Endothelial cell of umbilical vein (primary cell): ENCODE data around the gene SERPINF2. TPM values are rescaled to one million over a fixed set of nuclear protein-coding genes. Genes with fewer than 3 reads are reported as not detected.

Experiments used
- BruUV-seq: library from RNA; stranded (reverse); fragments of 400-500 nt; replicated peaks from 2 replicates; lab custom pipeline; 2021; lab: Mats Ljungman, UMichigan
- CTCF ChIA-PET: fragments of 300-600, 350-600 bp; sonication (Branson Sonifier 250); formaldehyde crosslinking; loops from one replicate; lab custom pipeline; 2021; ENCODE audit warnings: antibody characterized with exemption, inconsistent platforms; lab: Charles Lee
- POLR2A ChIA-PET: fragments of 300-600, 350-600 bp; sonication (Branson Sonifier 250); formaldehyde crosslinking; loops from one replicate; lab custom pipeline; 2021; ENCODE audit warnings: antibody characterized with exemption, inconsistent platforms; lab: Charles Lee
- DNase-seq: peaks from one replicate; pipeline ENCODE4 v3.0.0-alpha.2; 2011; ENCODE audit warnings: low read depth, low spot score
- FAIRE-seq: peaks from 2 replicates; lab custom pipeline; 2011; peaks lifted over from hg19 to GRCh38; lab: Jason Lieb, UNC
- H2AFZ ChIP-seq: 2 replicates; pipeline ENCODE4 v1.6.0; 2012; ENCODE audit warnings: low read depth, low read length, control low read depth, inconsistent platforms
- H3K27ac ChIP-seq: 2 replicates; pipeline ENCODE4 v1.5.1; 2011; ENCODE audit warnings: low read depth, mild to moderate bottlenecking, control low read depth, low read length, moderate library complexity; ENCODE audit not compliant: insufficient read depth
- H3K27me3 ChIP-seq, 2 experiments: 2 replicates each; pipeline versions ENCODE4 v1.6.0 to v1.6.1; 2011; ENCODE audit warnings: low read length in 2 of 2, mixed read lengths in 1 of 2; ENCODE audit not compliant: control insufficient read depth in 2 of 2, insufficient read depth in 2 of 2
- H3K36me3 ChIP-seq, 2 experiments: 2 replicates in 1 of 2; 3 replicates in 1 of 2; pipeline ENCODE4 v1.5.1; 2011; ENCODE audit warnings: low read length in 2 of 2, mild to moderate bottlenecking in 1 of 2, moderate library complexity in 1 of 2; ENCODE audit not compliant: control insufficient read depth in 2 of 2, insufficient read depth in 2 of 2; ENCODE audit errors: extremely low read depth in 1 of 2
- H3K4me1 ChIP-seq: 3 replicates; pipeline ENCODE4 v1.5.1; 2011; ENCODE audit warnings: mild to moderate bottlenecking, low read length; ENCODE audit not compliant: control insufficient read depth, insufficient read depth; ENCODE audit errors: extremely low read depth
- H3K4me2 ChIP-seq: 2 replicates; pipeline ENCODE4 v1.6.1; 2011; ENCODE audit warnings: low read length, control low read depth, mixed read lengths; ENCODE audit not compliant: insufficient read depth
- H3K4me3 ChIP-seq, 3 experiments: fragments of 200-600 bp in 1 of 3; sonication (generic), shearing (Covaris generic) in 1 of 3; replicated peaks in 1 of 3; 2 replicates each; pipeline ENCODE4 v1.5.1; 2011 to 2016; ENCODE audit warnings: control low read depth in 3 of 3, low read length in 3 of 3, mild to moderate bottlenecking in 2 of 3, inconsistent platforms in 1 of 3, low read depth in 1 of 3, moderate library complexity in 1 of 3; ENCODE audit not compliant: insufficient read depth in 1 of 3
- H3K79me2 ChIP-seq: 2 replicates; pipeline ENCODE4 v1.6.0; 2012; ENCODE audit warnings: low read length, inconsistent platforms; ENCODE audit not compliant: control insufficient read depth, insufficient read depth
- H3K9ac ChIP-seq: replicated peaks from 2 replicates; pipeline ENCODE3; 2011; ENCODE audit warnings: low read length, control low read depth; ENCODE audit not compliant: insufficient read depth; ENCODE audit errors: extremely low read depth
- H3K9me1 ChIP-seq: replicated peaks from 3 replicates; pipeline ENCODE4 v1.6.0; 2011; ENCODE audit warnings: mild to moderate bottlenecking, low read length; ENCODE audit not compliant: control insufficient read depth, insufficient read depth; ENCODE audit errors: extremely low read depth
- H3K9me3 ChIP-seq: replicated peaks from 2 replicates; pipeline ENCODE4 v1.5.1; 2012; ENCODE audit warnings: low read length, inconsistent platforms; ENCODE audit not compliant: control insufficient read depth, insufficient read depth
- H4K20me1 ChIP-seq: replicated peaks from 2 replicates; pipeline ENCODE3; 2011; ENCODE audit warnings: mild to moderate bottlenecking, low read length; ENCODE audit not compliant: control insufficient read depth, insufficient read depth; ENCODE audit errors: extremely low read depth
- CTCF ChIP-seq, 2 donors: IDR thresholded peaks; 1 replicate in 1 of 2; 2 replicates in 1 of 2; pipeline ENCODE4 v1.5.1; 2011; ENCODE audit warnings: low read length in 2 of 2, mild to moderate bottlenecking in 2 of 2, moderate library complexity in 2 of 2, control low read depth in 1 of 2, inconsistent platforms in 1 of 2, low read depth in 1 of 2; ENCODE audit not compliant: insufficient read depth in 1 of 2; ENCODE audit errors: extremely low read depth in 1 of 2
- EZH2 ChIP-seq: IDR thresholded peaks from 2 replicates; pipeline ENCODE4 v1.6.1; 2012; ENCODE audit warnings: borderline replicate concordance, low read depth, mild to moderate bottlenecking, moderate library complexity, low read length, inconsistent platforms; ENCODE audit not compliant: severe bottlenecking
- FOS ChIP-seq: IDR thresholded peaks from 2 replicates; pipeline ENCODE4 v1.6.1; 2011; ENCODE audit warnings: mild to moderate bottlenecking, low read length, moderate library complexity, borderline replicate concordance; ENCODE audit not compliant: insufficient read depth
- GATA2 ChIP-seq: IDR thresholded peaks from 2 replicates; pipeline ENCODE4 v1.7.0; 2011; ENCODE audit warnings: low read depth, mild to moderate bottlenecking, moderate library complexity, mixed read lengths, low read length; ENCODE audit not compliant: insufficient read length, insufficient read depth
- JUN ChIP-seq: IDR thresholded peaks from 2 replicates; pipeline ENCODE4 v1.6.1; 2011; ENCODE audit warnings: borderline replicate concordance, low read depth; ENCODE audit not compliant: insufficient read length, insufficient read depth
- MYC ChIP-seq: IDR thresholded peaks from one replicate; pipeline ENCODE4 v1.6.1; 2011; ENCODE audit warnings: mild to moderate bottlenecking, low read depth, low read length
- POLR2A ChIP-seq: IDR thresholded peaks from 2 replicates; pipeline ENCODE4 v1.6.1; 2012; ENCODE audit warnings: low read depth, mild to moderate bottlenecking, control low read depth, low read length
- POLR2AphosphoS5 ChIP-seq: IDR thresholded peaks from 2 replicates; pipeline ENCODE4 v1.6.1; 2012; ENCODE audit warnings: low read depth, mild to moderate bottlenecking, control low read depth, low read length, moderate library complexity; ENCODE audit not compliant: insufficient read depth
- dilution Hi-C: fragments of 300-500 bp; cut with MboI; formaldehyde crosslinking; loops from one replicate; pipeline ENCODE4 v1.15.0; 2019; ENCODE audit warnings: low sequenced_read_pairs; ENCODE audit not compliant: extremely low pct_ligation_motif_present
- intact Hi-C: fragments of 100-400 bp; cut with micrococcal nuclease; formaldehyde crosslinking; loops from one replicate; pipeline ENCODE4 v1.10.0; 2022
- polyA plus RNA-seq, 4 experiments: library from polyadenylated mRNA; depleted of rRNA in 3 of 4; stranded (reverse) in 3 of 4; unstranded in 1 of 4; fragments of >200 nt; gene quantifications; 2 replicates each; pipeline versions ENCODE4 v1.2.1 to v1.2.3, GENCODE V29; 2011 to 2012; ENCODE audit warnings: missing spikeins in 1 of 4
- total RNA-seq: library from RNA; stranded (reverse); gene quantifications from 2 replicates; pipeline ENCODE4 v1.2.3, GENCODE V29; 2021
- TF ChIP-seq, protein P1 (sequence below): IDR thresholded peaks from 2 replicates; pipeline ENCODE4 v1.6.1; 2011; ENCODE audit not compliant: insufficient read depth, insufficient read length

The SERPINF2 gene
- total and polyA plus RNA-seq, 2 donors (not counting 3 experiments of a cell fraction or from before 2014, with no cell fraction given), result 0.03 TPM; not detected in 1

- Histone ChIP-seq H4K20me1 (no peaks in the 10 kb centered on the region), H3K36me3 (no peaks in the 10 kb centered on the region), H3K9ac (no peak overlapping the region), H3K4me1 (no peaks in the 10 kb centered on the region), H3K9me1 (no peaks in the 10 kb centered on the region), H3K4me3 (no peak overlapping the region), H3K27ac (no peak overlapping the region), H3K4me2 (no peak overlapping the region), H3K9me3 (no peaks in the 10 kb centered on the region), H3K27me3 (no peaks in the 10 kb centered on the region), H3K79me2 (no peaks in the 10 kb centered on the region), H2AFZ (no peak overlapping the region)
- dilution Hi-C loops (no loop called here), intact Hi-C loops (no loop called here)
- ChIA-PET POLR2A (no interaction called here), CTCF (interaction anchor here (0.7 to 1.9 kb wide), 3 partner anchors 10 to 41 kb away, joined by 3 to 8 read pairs (median 8); no protein-coding TSS in a partner anchor)
- TF ChIP-seq CTCF (IDR thresholded peaks at IDR 0.05; ENCODE audit: extremely low read depth in 1 of 2, insufficient read depth in 1 of 2, low read depth in 1 of 2, low read length in 2 of 2), result no peak
- TF ChIP-seq, protein P1, sequence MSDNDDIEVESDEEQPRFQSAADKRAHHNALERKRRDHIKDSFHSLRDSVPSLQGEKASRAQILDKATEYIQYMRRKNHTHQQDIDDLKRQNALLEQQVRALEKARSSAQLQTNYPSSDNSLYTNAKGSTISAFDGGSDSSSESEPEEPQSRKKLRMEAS, result no peak
- TF ChIP-seq MYC, result no peak
- TF ChIP-seq JUN, result no peak
- no peak for TF ChIP-seq GATA2
- no peak for TF ChIP-seq POLR2A
- TF ChIP-seq POLR2AphosphoS5, result no peak
- TF ChIP-seq EZH2, result no peak
- no peak for TF ChIP-seq FOS
- BruUV-seq, result no TSS peak
- DNase-seq (no peak), FAIRE-seq (no peak)
Measured at GRCh38 chr17:1743088-1743439, 393 bp downstream of the SERPINF2 start.
